ENCODE data around the gene PTPN6.

Gene PTPN6

DNA sequence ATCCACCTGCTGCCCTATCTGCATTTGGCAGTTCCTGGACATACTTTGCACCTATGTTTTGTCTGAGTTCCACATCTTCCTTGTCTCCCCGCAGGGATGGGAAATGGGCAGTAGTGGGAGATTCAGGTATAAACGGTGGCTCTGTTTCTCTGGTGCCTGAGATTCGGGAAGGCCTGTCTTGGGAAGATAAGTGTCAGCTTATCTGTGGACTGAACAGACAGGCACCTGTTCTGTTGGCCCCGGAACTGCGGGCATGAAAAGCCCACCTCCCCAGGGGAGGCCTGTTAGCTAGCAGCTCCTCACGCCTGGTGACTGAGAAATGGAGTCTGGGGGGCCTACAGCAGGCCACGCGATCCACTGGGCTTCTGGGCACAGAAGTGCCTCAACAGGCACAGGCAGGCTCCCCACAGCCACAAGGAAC, 13.5 kb downstream of the PTPN6 start:
- no peak for DNase-seq (ENCODE audit: low spot score)
- CTCF ChIA-PET: interaction anchor here (0.6 to 2.7 kb wide), 6 partner anchors 10 to 144 kb away, joined by 3 to 14 read pairs (median 3); partner anchors contain the start of gene RNU7-1
- H3K27ac ChIP-seq: peak overlapping the region; percentile 72
- POLR2A ChIA-PET (ENCODE audit: low non-redundant PET): interaction anchor here (0.6 to 2.1 kb wide), 5 partner anchors 17 to 673 kb away, joined by 3 to 17 read pairs (median 3); partner anchors contain the start of genes C12orf57 and RNU7-1
- TF ChIP-seq CTCF (conservative IDR thresholded peaks at IDR 0.05; ENCODE audit: low read depth): no peak

GRCh38 chr12:6965026-6965661, 14.0 kb downstream of the PTPN6 start:
- peak; percentile 69 for TF ChIP-seq CTCF (conservative IDR thresholded peaks at IDR 0.05; ENCODE audit: low read depth)
- ChIA-PET CTCF (interaction anchor here (0.6 to 2.7 kb wide), 6 partner anchors 11 to 143 kb away, joined by 3 to 14 read pairs (median 3); partner anchors contain the start of gene RNU7-1), POLR2A (ENCODE audit: low non-redundant PET) (interaction anchor here (0.6 to 2.1 kb wide), 4 partner anchors 19 to 673 kb away, joined by 3 to 17 read pairs (median 8); partner anchors contain the start of genes C12orf57 and RNU7-1)
- H3K27ac ChIP-seq: peak overlapping the region; percentile 72
- peak; percentile 66 for DNase-seq (ENCODE audit: low spot score)

GRCh38 chr12:6965714-6966113, 14.6 kb downstream of the PTPN6 start:
- DNase-seq (ENCODE audit: low spot score): no peak
- H3K27ac ChIP-seq: peak overlapping the region; percentile 72
- ChIA-PET POLR2A (ENCODE audit: low non-redundant PET) (no interaction called here), CTCF (interaction anchor here (1.2 to 2.7 kb wide), 2 partner anchors 21 kb away, joined by 5 to 14 read pairs; no protein-coding TSS in a partner anchor)
- TF ChIP-seq CTCF (conservative IDR thresholded peaks at IDR 0.05; ENCODE audit: low read depth): no peak

- POLR2A ChIA-PET (ENCODE audit: low non-redundant PET): no interaction called here
- no peak for TF ChIP-seq CTCF (conservative IDR thresholded peaks at IDR 0.05; ENCODE audit: low read depth)
- CTCF ChIA-PET: interaction anchor here (0.5 to 1.2 kb wide), 3 partner anchors 20 to 52 kb away, joined by 3 to 5 read pairs (median 3); partner anchors contain the start of gene ENO2
- DNase-seq (ENCODE audit: low spot score): no peak
- H3K27ac ChIP-seq: peak overlapping the region; percentile 50
These were observed 15.2 kb downstream of the PTPN6 start for GRCh38 chr12:6966351-6966750.

GRCh38 chr12:6967651-6968100, 16.5 kb downstream of the PTPN6 start:
- ChIA-PET POLR2A (ENCODE audit: low non-redundant PET) (no interaction called here), CTCF (no interaction called here)
- DNase-seq (ENCODE audit: low spot score): no peak
- no peak for TF ChIP-seq CTCF (conservative IDR thresholded peaks at IDR 0.05; ENCODE audit: low read depth)
- H3K27ac ChIP-seq: peak overlapping the region; percentile 50

DNA sequence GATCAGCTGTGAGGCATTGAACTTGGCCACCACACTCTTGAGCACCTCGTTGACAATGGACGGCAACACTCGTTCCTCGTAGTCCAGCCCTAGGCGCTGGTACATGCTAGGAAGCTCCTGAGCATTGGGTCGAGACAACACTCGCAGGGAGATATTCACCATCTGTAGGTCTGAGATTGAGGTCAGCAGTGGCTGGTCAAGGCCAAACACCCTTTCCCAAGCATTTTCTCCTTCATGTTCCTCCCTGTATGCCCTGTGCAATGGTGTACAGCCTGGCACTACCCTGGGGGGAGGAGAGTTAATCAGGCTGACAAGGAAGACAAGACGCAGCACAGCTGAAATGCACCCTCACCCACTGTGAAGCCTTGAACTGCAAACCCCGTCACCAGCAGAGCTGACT, 17.3 kb downstream of the PTPN6 start:
- no peak for DNase-seq (ENCODE audit: low spot score)
- CTCF ChIA-PET: no interaction called here
- TF ChIP-seq CTCF (conservative IDR thresholded peaks at IDR 0.05; ENCODE audit: low read depth): no peak
- peak overlapping the region; percentile 50 for H3K27ac ChIP-seq
- POLR2A ChIA-PET (ENCODE audit: low non-redundant PET): no interaction called here
